MCF 10A (cell line): ENCODE measurements around the gene USP47. TPM values are rescaled to one million over a fixed set of nuclear protein-coding genes. Genes with fewer than 3 reads are reported as not detected.

ENCODE experiments used
- BruUV-seq: library from RNA; stranded (reverse); fragments of 400-500 nt; replicated peaks from 2 replicates; lab custom pipeline; 2021; lab: Mats Ljungman, UMichigan
- CTCF ChIA-PET: fragments of 300-600 bp; sonication (Branson Sonifier 250); formaldehyde crosslinking; extraction: SDS; loops from one replicate; lab custom pipeline; 2021; ENCODE audit warnings: antibody characterized with exemption, inconsistent platforms; lab: Yijun Ruan, JAX
- POLR2A ChIA-PET: fragments of 300-600, 350-650 bp; sonication (Branson Sonifier 250); formaldehyde crosslinking; extraction: SDS; loops from one replicate; lab custom pipeline; 2020; ENCODE audit warnings: antibody characterized with exemption, inconsistent platforms; lab: Yijun Ruan, JAX
- DNase-seq: peaks from one replicate; pipeline ENCODE4 v3.0.0-alpha.2; 2018; ENCODE audit not compliant: unreplicated experiment
- H3K27ac Mint-ChIP-seq: one replicate; pipeline ENCODE4 v1.8.0; 2022; ENCODE audit warnings: mild to moderate bottlenecking, low read depth, mixed read lengths; ENCODE audit not compliant: unreplicated experiment
- H3K27me3 Mint-ChIP-seq: one replicate; pipeline ENCODE4 v1.8.0; 2022; ENCODE audit warnings: mixed read lengths; ENCODE audit not compliant: insufficient read depth, unreplicated experiment
- H3K36me3 Mint-ChIP-seq: one replicate; pipeline ENCODE4 v1.8.0; 2022; ENCODE audit warnings: mild to moderate bottlenecking, moderate library complexity, mixed read lengths; ENCODE audit not compliant: insufficient read depth, unreplicated experiment
- H3K4me1 Mint-ChIP-seq: one replicate; pipeline ENCODE4 v1.8.0; 2022; ENCODE audit warnings: mixed read lengths; ENCODE audit not compliant: insufficient read depth, unreplicated experiment
- H3K4me3 Mint-ChIP-seq: one replicate; pipeline ENCODE4 v1.8.0; 2022; ENCODE audit warnings: mild to moderate bottlenecking, moderate library complexity, mixed read lengths; ENCODE audit not compliant: unreplicated experiment
- H3K9me3 Mint-ChIP-seq: one replicate; pipeline ENCODE4 v1.8.0; 2022; ENCODE audit warnings: mixed read lengths; ENCODE audit not compliant: unreplicated experiment
- intact Hi-C: fragments of 100-400 bp; cut with micrococcal nuclease; formaldehyde crosslinking; loops from 2 replicates; pipeline ENCODE4 v1.14.1; 2022
- total RNA-seq: library from RNA; stranded (reverse); gene quantifications from 2 replicates; pipeline ENCODE4 v1.2.3, GENCODE V29; 2022
- TF ChIP-seq, protein P1 (sequence below): fragments of 200-600 bp; IDR thresholded peaks from one replicate; pipeline ENCODE4 v1.8.0; 2022; ENCODE audit warnings: antibody characterized with exemption, mild to moderate bottlenecking; ENCODE audit not compliant: unreplicated experiment

Gene USP47
- total RNA-seq, 1 experiment from 2014 or later, result 41.6 TPM

DNA sequence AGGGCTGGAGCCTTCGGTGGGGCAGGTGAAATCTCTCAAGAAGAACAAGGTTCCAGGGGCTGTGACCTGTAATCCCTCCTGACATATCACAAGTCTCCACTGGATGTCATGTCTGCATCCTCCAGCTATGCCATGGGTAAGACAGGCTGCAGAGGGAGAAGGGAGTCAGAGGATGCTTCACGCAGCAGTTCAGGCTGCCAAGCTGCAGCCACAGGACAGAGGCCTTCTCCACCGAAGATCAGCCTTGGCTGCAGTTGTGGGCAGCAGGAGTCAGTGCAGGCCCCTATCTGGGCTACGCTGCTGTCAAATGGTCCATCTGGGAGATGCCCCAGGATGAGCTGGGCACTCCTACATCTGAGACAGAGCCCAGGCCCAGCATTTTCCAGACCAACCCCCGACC lies 141.7 kb downstream of the USP47 start:
- DNase-seq, result no peak
- H3K27me3 Mint-ChIP-seq, result no peaks in the 10 kb centered on the region
- no peaks in the 10 kb centered on the region for H3K9me3 Mint-ChIP-seq
- no TSS peak for BruUV-seq
- intact Hi-C loops, result no loop called here
- no peak overlapping the region for H3K27ac Mint-ChIP-seq
- CTCF ChIA-PET, result interaction anchor here (0.6 to 1.4 kb wide), 2 partner anchors 17 to 246 kb away, joined by 5 to 7 read pairs; no protein-coding TSS in a partner anchor
- H3K4me1 Mint-ChIP-seq, result peaks cover 25% of the 10 kb centered on the region
- H3K4me3 Mint-ChIP-seq, result no peak overlapping the region
- TF ChIP-seq, protein P1, sequence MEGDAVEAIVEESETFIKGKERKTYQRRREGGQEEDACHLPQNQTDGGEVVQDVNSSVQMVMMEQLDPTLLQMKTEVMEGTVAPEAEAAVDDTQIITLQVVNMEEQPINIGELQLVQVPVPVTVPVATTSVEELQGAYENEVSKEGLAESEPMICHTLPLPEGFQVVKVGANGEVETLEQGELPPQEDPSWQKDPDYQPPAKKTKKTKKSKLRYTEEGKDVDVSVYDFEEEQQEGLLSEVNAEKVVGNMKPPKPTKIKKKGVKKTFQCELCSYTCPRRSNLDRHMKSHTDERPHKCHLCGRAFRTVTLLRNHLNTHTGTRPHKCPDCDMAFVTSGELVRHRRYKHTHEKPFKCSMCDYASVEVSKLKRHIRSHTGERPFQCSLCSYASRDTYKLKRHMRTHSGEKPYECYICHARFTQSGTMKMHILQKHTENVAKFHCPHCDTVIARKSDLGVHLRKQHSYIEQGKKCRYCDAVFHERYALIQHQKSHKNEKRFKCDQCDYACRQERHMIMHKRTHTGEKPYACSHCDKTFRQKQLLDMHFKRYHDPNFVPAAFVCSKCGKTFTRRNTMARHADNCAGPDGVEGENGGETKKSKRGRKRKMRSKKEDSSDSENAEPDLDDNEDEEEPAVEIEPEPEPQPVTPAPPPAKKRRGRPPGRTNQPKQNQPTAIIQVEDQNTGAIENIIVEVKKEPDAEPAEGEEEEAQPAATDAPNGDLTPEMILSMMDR, result no peak
- POLR2A ChIA-PET, result interaction anchor here (1.6 kb wide), 1 partner anchor 10 kb away, joined by 8 read pairs; no protein-coding TSS in a partner anchor
- H3K36me3 Mint-ChIP-seq, result no peaks in the 10 kb centered on the region

DNA sequence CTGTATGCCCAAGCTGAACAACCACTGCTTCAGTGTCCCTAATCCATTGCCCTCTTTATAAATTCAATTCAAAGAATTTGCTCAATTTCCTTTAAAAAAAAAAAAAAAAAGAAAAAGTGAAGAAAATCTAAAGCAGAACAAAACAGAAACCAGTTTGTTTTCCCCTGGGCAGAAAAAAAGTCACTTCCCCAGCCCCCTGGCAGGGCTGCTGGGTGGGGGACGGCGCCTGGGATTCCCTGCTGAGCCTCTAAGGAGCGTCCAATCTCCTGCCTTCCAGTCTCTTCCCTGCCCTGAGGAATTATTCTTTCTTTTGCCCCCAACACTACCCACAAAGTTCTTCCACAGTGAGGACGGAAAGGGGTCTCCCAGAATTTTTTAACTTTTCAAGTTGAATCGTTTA lies 142.8 kb downstream of the USP47 start:
- Mint-ChIP-seq H3K36me3 (no peaks in the 10 kb centered on the region), H3K9me3 (no peaks in the 10 kb centered on the region), H3K4me3 (no peak overlapping the region), H3K4me1 (peaks cover 22% of the 10 kb centered on the region), H3K27ac (no peak overlapping the region), H3K27me3 (no peaks in the 10 kb centered on the region)
- TF ChIP-seq, protein P1, result no peak
- no peak for DNase-seq
- no TSS peak for BruUV-seq
- intact Hi-C loops, result no loop called here
- ChIA-PET POLR2A (interaction anchor here (1.3 kb wide), 1 partner anchor 9 kb away, joined by 4 read pairs; no protein-coding TSS in a partner anchor), CTCF (interaction anchor here (0.5 to 0.7 kb wide), 2 partner anchors 30 to 240 kb away, joined by 3 read pairs; no protein-coding TSS in a partner anchor)

DNA sequence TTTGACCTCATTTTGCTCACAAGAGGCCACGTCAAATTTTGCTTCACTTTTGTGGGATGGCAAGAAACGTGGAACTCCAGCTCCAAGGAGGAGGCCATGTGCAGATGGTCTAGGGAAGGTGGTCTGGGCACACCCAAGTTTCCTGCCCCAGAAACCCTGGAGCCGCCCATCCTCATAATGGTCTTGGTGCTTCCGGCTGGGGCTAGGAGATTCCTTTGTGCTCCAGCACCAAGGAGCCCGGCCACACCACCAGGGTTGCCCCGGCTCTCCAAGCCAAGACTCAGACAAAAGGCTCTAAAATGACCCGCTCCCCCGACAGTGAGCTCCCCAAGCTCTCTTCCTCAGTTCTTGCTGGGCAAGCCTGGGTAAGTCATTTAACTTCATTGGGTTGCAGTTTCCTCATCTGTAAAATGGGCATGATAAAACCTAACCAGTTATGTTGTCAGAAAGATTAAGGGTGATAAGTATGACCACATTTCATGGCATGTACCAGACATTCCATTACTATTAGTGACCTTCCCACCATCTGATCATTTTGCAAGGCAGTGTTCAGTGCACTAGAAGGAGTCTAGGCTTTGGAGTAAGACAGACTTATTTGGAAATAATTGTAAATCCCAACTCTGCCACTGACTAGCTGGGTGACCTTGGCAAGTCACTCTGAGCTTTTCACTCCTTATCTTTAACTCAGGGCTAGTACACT lies 143.4 kb downstream of the USP47 start:
- peaks cover 16% of the 10 kb centered on the region for H3K4me1 Mint-ChIP-seq
- no peaks in the 10 kb centered on the region for H3K36me3 Mint-ChIP-seq
- no TSS peak for BruUV-seq

More for the DNA sequence above, 143.4 kb downstream of the USP47 start:
- CTCF ChIA-PET, result interaction anchor here (0.5 to 1.5 kb wide), 3 partner anchors 30 to 63 kb away, joined by 3 read pairs; no protein-coding TSS in a partner anchor
- intact Hi-C loops, result no loop called here
- Mint-ChIP-seq H3K4me3 (no peak overlapping the region), H3K9me3 (no peaks in the 10 kb centered on the region), H3K27me3 (no peaks in the 10 kb centered on the region), H3K27ac (no peak overlapping the region)
- POLR2A ChIA-PET, result interaction anchor here (1.3 kb wide), 1 partner anchor 8 kb away, joined by 4 read pairs; no protein-coding TSS in a partner anchor
- TF ChIP-seq, protein P1, result no peak
- DNase-seq, result peak; percentile 30
